ENCODE results near the gene HYAL3. TPM values are rescaled to one million over a fixed set of nuclear protein-coding genes. Genes with fewer than 3 reads are reported as not detected.

Gene HYAL3
- total RNA-seq, 2 experiments from 2014 or later, result 2.7 to 3.5 TPM

GRCh38 chr3:50317300-50317699, 18.1 kb upstream of the HYAL3 start:
- no peak for DNase-seq (ENCODE audit: low spot score)
- no TSS peak for BruUV-seq (replicated peaks)
- H3K79me2 ChIP-seq (ENCODE audit: insufficient read depth, low read depth, low read length), result no peaks in the 10 kb centered on the region
- no peaks in the 10 kb centered on the region for H4K20me1 ChIP-seq (ENCODE audit: insufficient read depth, low read length)
- H3K36me3 ChIP-seq (ENCODE audit: insufficient read depth, low read length), result 0 out of 2 replicates have a peak, but pooled peaks cover 6% of the 10 kb centered on the region
- H3K27ac ChIP-seq (ENCODE audit: low read depth, low read length, poor library complexity, severe bottlenecking), result no peak overlapping the region
- POLR2A ChIA-PET, result interaction anchor here (1.6 kb wide), 2 partner anchors 11 to 18 kb away, joined by 4 to 8 read pairs; partner anchors contain the start of genes HYAL3, NAA80 and TUSC2
- no peak overlapping the region for H2AFZ ChIP-seq (ENCODE audit: low read length)
- intact Hi-C loops (cut with micrococcal nuclease; ENCODE audit: unreplicated experiment), result no loop called here
- H3K4me2 ChIP-seq (ENCODE audit: low read length), result peak overlapping the region; percentile 46; the same call in 1 of the 2 replicates
- no peak overlapping the region for H3K4me3 ChIP-seq (ENCODE audit: low read depth, low read length, poor library complexity, severe bottlenecking)
- H3K4me1 ChIP-seq (ENCODE audit: insufficient read depth, low read length, poor library complexity, severe bottlenecking), result peaks cover 47% of the 10 kb centered on the region
- CTCF ChIA-PET (ENCODE audit: unreplicated experiment), result interaction anchor here (1.1 kb wide), 1 partner anchor 16 kb away, joined by 3 read pairs; no protein-coding TSS in a partner anchor
- no peak for TF ChIP-seq EZH2phosphoT487 (IDR thresholded peaks at IDR 0.05; ENCODE audit: borderline replicate concordance, low read depth, low read length)
- no peak for TF ChIP-seq CTCF (conservative IDR thresholded peaks at IDR 0.05; ENCODE audit: low read length)
- no peaks in the 10 kb centered on the region for H3K9me2 ChIP-seq (ENCODE audit: insufficient read depth, low read length)
- H3K9me3 ChIP-seq (ENCODE audit: low read length), result no peaks in the 10 kb centered on the region

- TF ChIP-seq EZH2phosphoT487 (IDR thresholded peaks at IDR 0.05; ENCODE audit: borderline replicate concordance, low read depth, low read length) (no peak), CTCF (conservative IDR thresholded peaks at IDR 0.05; ENCODE audit: low read length) (no peak)
- H3K36me3 ChIP-seq (ENCODE audit: insufficient read depth, low read length), result 0 out of 2 replicates have a peak, but pooled peaks cover 6% of the 10 kb centered on the region
- peak; percentile 42 for DNase-seq (ENCODE audit: low spot score)
- ChIA-PET POLR2A (interaction anchor here (1.6 kb wide), 2 partner anchors 11 to 17 kb away, joined by 4 to 8 read pairs; partner anchors contain the start of genes HYAL3, NAA80 and TUSC2), CTCF (ENCODE audit: unreplicated experiment) (no interaction called here)
- H2AFZ ChIP-seq (ENCODE audit: low read length), result no peak overlapping the region
- H3K4me2 ChIP-seq (ENCODE audit: low read length), result peak overlapping the region; percentile 6; the same call in 1 of the 2 replicates
- H4K20me1 ChIP-seq (ENCODE audit: insufficient read depth, low read length), result no peaks in the 10 kb centered on the region
- no TSS peak for BruUV-seq (replicated peaks)
- H3K4me1 ChIP-seq (ENCODE audit: insufficient read depth, low read length, poor library complexity, severe bottlenecking), result peaks cover 42% of the 10 kb centered on the region
- intact Hi-C loops (cut with micrococcal nuclease; ENCODE audit: unreplicated experiment), result no loop called here
- H3K4me3 ChIP-seq (ENCODE audit: low read depth, low read length, poor library complexity, severe bottlenecking), result no peak overlapping the region
- no peaks in the 10 kb centered on the region for H3K79me2 ChIP-seq (ENCODE audit: insufficient read depth, low read depth, low read length)
- no peak overlapping the region for H3K27ac ChIP-seq (ENCODE audit: low read depth, low read length, poor library complexity, severe bottlenecking)
- H3K9me3 ChIP-seq (ENCODE audit: low read length), result no peaks in the 10 kb centered on the region
- H3K9me2 ChIP-seq (ENCODE audit: insufficient read depth, low read length), result no peaks in the 10 kb centered on the region
Observed at GRCh38 chr3:50316657-50317242, 17.5 kb upstream of the HYAL3 start.

DNA sequence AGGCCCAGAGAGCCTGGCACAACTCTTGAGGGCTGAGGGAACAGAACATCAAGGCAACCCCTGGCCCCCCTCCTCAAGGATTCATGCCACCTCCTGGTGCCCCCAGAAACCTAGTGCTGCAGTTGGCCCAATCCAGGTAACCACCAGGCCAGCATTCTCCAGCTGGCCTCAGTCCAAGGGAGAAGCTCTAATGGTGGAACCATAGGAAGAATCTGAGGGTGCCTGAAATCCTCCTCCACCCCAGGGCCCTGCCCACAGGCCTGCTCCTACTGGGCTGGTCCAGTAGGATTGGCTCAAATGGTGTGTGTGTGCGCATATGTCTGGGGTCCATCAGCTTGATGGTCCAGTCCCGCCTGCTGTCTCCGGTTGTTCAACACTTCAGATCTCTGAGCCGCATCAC, 15.6 kb upstream of the HYAL3 start:
- H3K4me2 ChIP-seq (ENCODE audit: low read length), result no peak overlapping the region
- no peak overlapping the region for H3K27ac ChIP-seq (ENCODE audit: low read depth, low read length, poor library complexity, severe bottlenecking)
- no peak for DNase-seq (ENCODE audit: low spot score)
- ChIA-PET CTCF (ENCODE audit: unreplicated experiment) (interaction anchor here (0.6 to 0.7 kb wide), 3 partner anchors 18 to 39 kb away, joined by 3 to 6 read pairs (median 3); no protein-coding TSS in a partner anchor), POLR2A (interaction anchor here (0.6 kb wide), 1 partner anchor 243 kb away, joined by 7 read pairs; no protein-coding TSS in a partner anchor)
- intact Hi-C loops (cut with micrococcal nuclease; ENCODE audit: unreplicated experiment), result no loop called here
- no peak overlapping the region for H2AFZ ChIP-seq (ENCODE audit: low read length)
- H3K79me2 ChIP-seq (ENCODE audit: insufficient read depth, low read depth, low read length), result no peaks in the 10 kb centered on the region
- H3K9me2 ChIP-seq (ENCODE audit: insufficient read depth, low read length), result no peaks in the 10 kb centered on the region
- no peaks in the 10 kb centered on the region; the same call in 1 of the 2 replicates for H3K9me3 ChIP-seq (ENCODE audit: low read length)
- no TSS peak for BruUV-seq (replicated peaks)
- H3K4me3 ChIP-seq (ENCODE audit: low read depth, low read length, poor library complexity, severe bottlenecking), result no peak overlapping the region
- peaks cover 32% of the 10 kb centered on the region for H3K4me1 ChIP-seq (ENCODE audit: insufficient read depth, low read length, poor library complexity, severe bottlenecking)
- 0 out of 2 replicates have a peak, but pooled peaks cover 6% of the 10 kb centered on the region for H3K36me3 ChIP-seq (ENCODE audit: insufficient read depth, low read length)
- no peaks in the 10 kb centered on the region for H4K20me1 ChIP-seq (ENCODE audit: insufficient read depth, low read length)
- no peak for TF ChIP-seq CTCF (conservative IDR thresholded peaks at IDR 0.05; ENCODE audit: low read length)
- TF ChIP-seq EZH2phosphoT487 (IDR thresholded peaks at IDR 0.05; ENCODE audit: borderline replicate concordance, low read depth, low read length), result no peak
